ENCODE data around the gene OPTN.

DNA sequence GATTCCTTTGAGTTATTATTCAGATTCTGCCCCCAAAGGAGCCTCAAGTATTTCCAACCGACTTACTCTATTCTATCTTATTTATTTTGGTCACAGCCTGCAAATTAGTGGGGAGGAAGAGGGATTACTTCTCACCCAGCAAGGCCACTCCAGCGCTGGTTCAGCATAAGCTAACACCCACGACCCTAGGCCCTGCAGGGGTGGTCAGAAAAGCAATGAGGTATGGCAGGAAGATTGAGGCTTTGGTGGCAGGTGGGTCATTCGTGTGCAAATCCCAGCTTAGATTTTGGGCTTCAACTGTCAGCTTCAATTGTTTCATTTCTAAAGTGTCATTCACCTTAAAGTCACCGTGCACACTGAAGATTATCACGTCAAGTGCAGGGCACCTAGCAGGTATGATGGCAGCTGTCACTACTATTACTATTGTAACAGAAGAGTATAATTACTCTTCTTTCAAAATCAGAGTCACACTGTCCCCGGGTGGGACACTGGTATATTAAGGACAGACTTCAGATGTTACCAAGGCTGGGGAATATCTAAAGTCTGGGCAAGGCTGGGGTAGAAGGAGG, 48.8 kb upstream of the OPTN start:
- TF ChIP-seq, protein P1, sequence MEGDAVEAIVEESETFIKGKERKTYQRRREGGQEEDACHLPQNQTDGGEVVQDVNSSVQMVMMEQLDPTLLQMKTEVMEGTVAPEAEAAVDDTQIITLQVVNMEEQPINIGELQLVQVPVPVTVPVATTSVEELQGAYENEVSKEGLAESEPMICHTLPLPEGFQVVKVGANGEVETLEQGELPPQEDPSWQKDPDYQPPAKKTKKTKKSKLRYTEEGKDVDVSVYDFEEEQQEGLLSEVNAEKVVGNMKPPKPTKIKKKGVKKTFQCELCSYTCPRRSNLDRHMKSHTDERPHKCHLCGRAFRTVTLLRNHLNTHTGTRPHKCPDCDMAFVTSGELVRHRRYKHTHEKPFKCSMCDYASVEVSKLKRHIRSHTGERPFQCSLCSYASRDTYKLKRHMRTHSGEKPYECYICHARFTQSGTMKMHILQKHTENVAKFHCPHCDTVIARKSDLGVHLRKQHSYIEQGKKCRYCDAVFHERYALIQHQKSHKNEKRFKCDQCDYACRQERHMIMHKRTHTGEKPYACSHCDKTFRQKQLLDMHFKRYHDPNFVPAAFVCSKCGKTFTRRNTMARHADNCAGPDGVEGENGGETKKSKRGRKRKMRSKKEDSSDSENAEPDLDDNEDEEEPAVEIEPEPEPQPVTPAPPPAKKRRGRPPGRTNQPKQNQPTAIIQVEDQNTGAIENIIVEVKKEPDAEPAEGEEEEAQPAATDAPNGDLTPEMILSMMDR (IDR thresholded peaks at IDR 0.05 in 4 of 5, conservative IDR thresholded peaks at IDR 0.05 in 1 of 5): no peak
- TF ChIP-seq POLR2A (IDR thresholded peaks at IDR 0.05): no peak

Measured in gastrocnemius medialis (tissue), 4 donors.